ENCODE results near the gene MYMK. TPM values are rescaled to one million over a fixed set of nuclear protein-coding genes. Genes with fewer than 3 reads are reported as not detected.

The MYMK gene
- total and polyA plus RNA-seq, 2 experiments from 2014 or later = not detected

DNA sequence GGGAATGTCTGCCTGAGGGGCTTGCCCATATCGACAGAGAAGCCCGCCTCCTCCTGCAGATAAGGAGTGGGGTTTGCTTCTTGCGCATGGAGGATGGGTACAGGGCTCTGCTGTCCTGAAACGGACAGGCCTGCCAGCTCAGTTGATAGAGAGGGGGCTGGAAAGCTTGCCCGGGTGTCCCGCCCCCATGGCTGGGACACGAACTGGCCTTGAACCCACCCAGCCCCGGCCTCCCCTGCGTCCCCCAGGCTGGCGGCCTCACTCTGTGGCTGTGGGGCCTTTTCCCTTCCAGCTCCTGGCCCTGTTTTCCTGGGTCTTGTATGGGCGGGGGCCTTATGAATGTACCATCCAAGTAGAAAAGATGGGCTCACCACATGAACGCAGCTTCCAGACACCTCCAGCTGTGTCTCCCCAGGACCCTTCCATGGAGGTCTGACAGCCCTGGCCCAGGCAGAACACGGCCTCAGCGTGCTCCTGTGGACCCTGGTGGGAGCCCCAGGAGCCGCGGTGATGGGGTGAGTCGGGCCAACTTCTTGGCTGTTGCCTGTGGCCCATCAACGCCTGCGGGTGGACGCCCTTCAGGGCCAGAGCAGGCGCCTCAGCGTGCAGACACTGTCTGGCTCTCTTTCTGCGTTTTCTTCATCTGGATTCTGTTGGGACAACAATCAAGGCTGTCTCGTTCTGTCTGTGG lies 30.0 kb downstream of the MYMK start (continued):
- TF ChIP-seq ZNF462 (CRISPR knock-in tag; IDR thresholded peaks at IDR 0.05) (no peak), EZH2phosphoT487 (IDR thresholded peaks at IDR 0.05; ENCODE audit: unreplicated experiment) (no peak), STAT1 (IDR thresholded peaks at IDR 0.05; ENCODE audit: unreplicated experiment) (no peak), ETS1 (IDR thresholded peaks at IDR 0.05) (no peak), CTCF (conservative IDR thresholded peaks at IDR 0.05; ENCODE audit: low read depth in 2 of 2) (no peak), ZNF114 (CRISPR knock-in tag; IDR thresholded peaks at IDR 0.05) (no peak), ZNF331 (CRISPR knock-in tag; IDR thresholded peaks at IDR 0.05; ENCODE audit: low read depth) (no peak)

Data from GM23338 (cell line).